HCT116 (cell line): ENCODE results near the gene FAM204A. TPM values are rescaled to one million over a fixed set of nuclear protein-coding genes. Genes with fewer than 3 reads are reported as not detected.

ENCODE experiments used
- ATAC-seq: fragments of 200-7000 bp; cut with Tn5 transposase; 2 replicates; pipeline ENCODE4 v1.9.1; 2020; ENCODE audit warnings: mild to moderate bottlenecking, moderate library complexity
- BruUV-seq: library from RNA; stranded (reverse); fragments of 400-500 nt; replicated peaks from 2 replicates; lab custom pipeline; 2021; lab: Mats Ljungman, UMichigan
- CTCF ChIA-PET: fragments of 300-600 bp; sonication (Branson Sonifier 250); formaldehyde crosslinking; loops from one replicate; lab custom pipeline; 2021; ENCODE audit warnings: antibody characterized with exemption; lab: Charles Lee
- POLR2A ChIA-PET: fragments of 300-600, 350-600 bp; sonication (Branson Sonifier 250); formaldehyde crosslinking; loops from one replicate; lab custom pipeline; 2021; ENCODE audit warnings: antibody characterized with exemption; lab: Charles Lee
- RAD21 ChIA-PET, 2 experiments: fragments of 300-600 bp; sonication (Branson Sonifier 250); formaldehyde crosslinking; loops; one replicate each; lab custom pipeline; 2023; ENCODE audit warnings: low total read pairs in 2 of 2; ENCODE audit not compliant: uncharacterized antibody in 2 of 2, unreplicated experiment in 2 of 2, low non-redundant PET in 1 of 2; lab: Charles Lee
- DNase-seq: peaks from one replicate; pipeline ENCODE4 v3.0.0-alpha.2; 2010; ENCODE audit warnings: low read depth, low spot score
- H2AFZ ChIP-seq: fragments of 200-600 bp; shearing (Covaris generic), sonication (generic); 2 replicates; pipeline ENCODE4 v1.6.1; 2017; ENCODE audit warnings: low read depth, mixed run types, mixed read lengths, antibody characterized with exemption, low read length; ENCODE audit not compliant: poor library complexity, severe bottlenecking
- H3K27ac ChIP-seq: 2 replicates; pipeline ENCODE4 v1.5.1; 2012; ENCODE audit warnings: low read depth, low read length
- H3K27me3 ChIP-seq: fragments of 200-600 bp; sonication (generic); 2 replicates; pipeline ENCODE4 v1.6.1; 2016; ENCODE audit warnings: mixed run types, low read length, mixed read lengths; ENCODE audit not compliant: insufficient read depth
- H3K36me3 ChIP-seq, 2 experiments: fragments of 200-500 bp in 1 of 2; fragments of 200-600 bp in 1 of 2; sonication (Bioruptor generic) in 1 of 2; sonication (generic) in 1 of 2; 2 replicates each; pipeline versions ENCODE4 v1.5.1 to v1.6.1; 2014 to 2016; ENCODE audit warnings: low read length in 2 of 2, inconsistent platforms in 1 of 2, mixed read lengths in 1 of 2, mixed run types in 1 of 2; ENCODE audit not compliant: insufficient read depth in 2 of 2, control insufficient read depth in 1 of 2
- H3K4me1 ChIP-seq, 2 experiments: fragments of 200-600 bp in 1 of 2; sonication (generic) in 1 of 2; 2 replicates each; pipeline versions ENCODE4 v1.5.1 to v1.6.1; 2012 to 2017; ENCODE audit warnings: low read length in 2 of 2, inconsistent platforms in 1 of 2, mild to moderate bottlenecking in 1 of 2, mixed read lengths in 1 of 2, mixed run types in 1 of 2, moderate library complexity in 1 of 2; ENCODE audit not compliant: insufficient read depth in 2 of 2, control insufficient read depth in 1 of 2
- H3K4me2 ChIP-seq: fragments of 200-600 bp; sonication (generic); 2 replicates; pipeline ENCODE4 v1.6.1; 2017; ENCODE audit warnings: mixed run types, low read length, mixed read lengths
- H3K4me3 ChIP-seq, 2 experiments: fragments of 200-600 bp in 1 of 2; sonication (generic) in 1 of 2; replicated peaks in 1 of 2; 2 replicates each; pipeline ENCODE4 v1.5.1; 2011 to 2016; ENCODE audit warnings: low read length in 2 of 2, control low read depth in 1 of 2, low read depth in 1 of 2, mild to moderate bottlenecking in 1 of 2, mixed read lengths in 1 of 2, mixed run types in 1 of 2
- H3K79me2 ChIP-seq: fragments of 200-600 bp; sonication (generic); 2 replicates; pipeline ENCODE4 v1.6.1; 2017; ENCODE audit warnings: mild to moderate bottlenecking, mixed run types, low read length, moderate library complexity, mixed read lengths; ENCODE audit not compliant: insufficient read depth
- H3K9ac ChIP-seq: fragments of 200-600 bp; sonication (generic); 2 replicates; pipeline ENCODE4 v1.6.1; 2016; ENCODE audit warnings: low read length, mixed read lengths
- H3K9me2 ChIP-seq: fragments of 200-600 bp; sonication (generic), shearing (Covaris generic); 2 replicates; pipeline ENCODE4 v1.6.1; 2017; ENCODE audit warnings: mixed run types, mild to moderate bottlenecking, moderate library complexity; ENCODE audit not compliant: insufficient read depth
- H3K9me3 ChIP-seq, 2 experiments: fragments of 200-500 bp in 1 of 2; fragments of 200-600 bp in 1 of 2; sonication (Bioruptor generic) in 1 of 2; sonication (generic) in 1 of 2; 2 replicates each; pipeline ENCODE4 v1.6.1; 2014 to 2017; ENCODE audit warnings: low read length in 2 of 2, mixed read lengths in 2 of 2, inconsistent platforms in 1 of 2, low read depth in 1 of 2, mild to moderate bottlenecking in 1 of 2, mixed run types in 1 of 2, moderate library complexity in 1 of 2; ENCODE audit not compliant: control insufficient read depth in 1 of 2, insufficient read depth in 1 of 2
- H4K20me1 ChIP-seq: fragments of 200-600 bp; sonication (generic), shearing (Covaris generic); 2 replicates; pipeline ENCODE4 v1.6.1; 2017; ENCODE audit warnings: mixed run types, mild to moderate bottlenecking, moderate library complexity; ENCODE audit not compliant: insufficient read depth
- ATF3 ChIP-seq: IDR thresholded peaks from 2 replicates; pipeline ENCODE4 v1.6.1; 2012
- CBX3 ChIP-seq: IDR thresholded peaks from 2 replicates; pipeline ENCODE4 v1.6.1; 2012; ENCODE audit warnings: low read depth
- CTCF ChIP-seq, 3 experiments: fragments of 200-600 bp in 1 of 3; sonication (generic) in 1 of 3; IDR thresholded peaks in 2 of 3; conservative IDR thresholded peaks in 1 of 3; 2 replicates each; pipeline ENCODE4 v1.5.1; 2012 to 2017; ENCODE audit warnings: low read depth in 2 of 3, low read length in 2 of 3, antibody characterized with exemption in 1 of 3, borderline replicate concordance in 1 of 3, control low read depth in 1 of 3, mild to moderate bottlenecking in 1 of 3, mixed read lengths in 1 of 3, mixed run types in 1 of 3, moderate library complexity in 1 of 3; ENCODE audit not compliant: insufficient read depth in 1 of 3
- ELF1 ChIP-seq: IDR thresholded peaks from 2 replicates; pipeline ENCODE4 v1.6.1; 2012; ENCODE audit warnings: low read depth, borderline replicate concordance
- EZH2phosphoT487 ChIP-seq: fragments of 200-600 bp; IDR thresholded peaks from 2 replicates; pipeline ENCODE4 v1.6.1; 2018; ENCODE audit warnings: antibody characterized with exemption, borderline replicate concordance
- FOSL1 ChIP-seq: IDR thresholded peaks from 2 replicates; pipeline ENCODE4 v1.6.1; 2012; ENCODE audit warnings: low read depth
- MAX ChIP-seq: IDR thresholded peaks from 2 replicates; pipeline ENCODE4 v1.6.1; 2012
- POLR2A ChIP-seq: IDR thresholded peaks from 2 replicates; pipeline ENCODE4 v1.7.0; 2011; ENCODE audit warnings: borderline replicate concordance; ENCODE audit not compliant: insufficient read depth, insufficient read length; ENCODE audit errors: extremely low read depth
- POLR2AphosphoS5 ChIP-seq: IDR thresholded peaks from 2 replicates; pipeline ENCODE4 v1.6.1; 2011; ENCODE audit warnings: mild to moderate bottlenecking, low read depth, low read length, moderate library complexity
- RAD21 ChIP-seq: IDR thresholded peaks from 2 replicates; pipeline ENCODE4 v1.6.1; 2012; ENCODE audit warnings: low read depth, mild to moderate bottlenecking
- SIN3A ChIP-seq: IDR thresholded peaks from 2 replicates; pipeline ENCODE4 v1.6.1; 2012; ENCODE audit warnings: low read depth
- SP1 ChIP-seq: IDR thresholded peaks from 2 replicates; pipeline ENCODE4 v1.6.1; 2012; ENCODE audit warnings: low read depth
- SRF ChIP-seq: IDR thresholded peaks from 2 replicates; pipeline ENCODE4 v1.6.1; 2012; ENCODE audit warnings: low read depth
- TCF7L2 ChIP-seq: IDR thresholded peaks from 2 replicates; pipeline ENCODE4 v1.7.0; 2011; ENCODE audit warnings: borderline replicate concordance, inconsistent platforms; ENCODE audit not compliant: insufficient read depth, insufficient read length; ENCODE audit errors: extremely low read depth
- YY1 ChIP-seq: IDR thresholded peaks from 2 replicates; pipeline ENCODE4 v1.6.1; 2011; ENCODE audit warnings: low read length, low read depth, moderate library complexity, mild to moderate bottlenecking; ENCODE audit not compliant: insufficient replicate concordance; ENCODE audit errors: extremely low read depth
- ZBTB33 ChIP-seq: IDR thresholded peaks from 2 replicates; pipeline ENCODE4 v1.6.1; 2011; ENCODE audit warnings: mild to moderate bottlenecking, low read length, moderate library complexity; ENCODE audit not compliant: insufficient replicate concordance; ENCODE audit errors: extremely low read depth
- ZNF274 ChIP-seq: fragments of 200-500 bp; sonication (Bioruptor generic); IDR thresholded peaks from 2 replicates; pipeline ENCODE4 v1.6.1; 2014; ENCODE audit warnings: mild to moderate bottlenecking, low read depth, low read length, inconsistent platforms
- intact Hi-C: fragments of 100-400 bp; cut with micrococcal nuclease; formaldehyde crosslinking; loops from 2 replicates; pipeline ENCODE4 v1.10.0; 2022
- total RNA-seq: library from RNA; stranded (reverse); gene quantifications from one replicate; pipeline ENCODE4 v1.2.1, GENCODE V29; 2021; ENCODE audit not compliant: unreplicated experiment

FAM204A gene
- total RNA-seq, 1 experiment from 2014 or later = 79.5 TPM

GRCh38 chr10:118362103-118362502, 20.0 kb upstream of the FAM204A start:
- ChIA-PET CTCF (no interaction called here), RAD21 (no interaction called here), POLR2A (no interaction called here)
- H3K9me2 ChIP-seq = no peaks in the 10 kb centered on the region
- no peaks in the 10 kb centered on the region for H3K36me3 ChIP-seq
- H3K4me3 ChIP-seq = no peak overlapping the region
- no peaks in the 10 kb centered on the region for H3K27me3 ChIP-seq
- no peak overlapping the region for H3K4me2 ChIP-seq
- H2AFZ ChIP-seq = no peak overlapping the region
- H3K9ac ChIP-seq = no peak overlapping the region
- H3K4me1 ChIP-seq = 0 out of 4 replicates have a peak, but pooled peaks cover 0 to 2% of the 10 kb centered on the region in 2 experiments
- DNase-seq (no peak), ATAC-seq (no peak)
- H4K20me1 ChIP-seq = no peaks in the 10 kb centered on the region
- no peak overlapping the region for H3K27ac ChIP-seq
- H3K79me2 ChIP-seq = no peaks in the 10 kb centered on the region
- peaks cover 0 to 8% of the 10 kb centered on the region in 2 experiments; a peak in 1 of 4 replicates for H3K9me3 ChIP-seq
- intact Hi-C loops = no loop called here
- TF ChIP-seq YY1 (no peak), TCF7L2 (no peak), ZNF274 (no peak), ELF1 (no peak)
- BruUV-seq = no TSS peak

GRCh38 chr10:118358327-118358726, 16.2 kb upstream of the FAM204A start:
- no peaks in the 10 kb centered on the region for H3K4me1 ChIP-seq
- H3K36me3 ChIP-seq = no peaks in the 10 kb centered on the region
- no peak for DNase-seq
- intact Hi-C loops = no loop called here
- H3K27me3 ChIP-seq = no peaks in the 10 kb centered on the region
- BruUV-seq = no TSS peak
- no peak overlapping the region for H2AFZ ChIP-seq
- no peak overlapping the region for H3K27ac ChIP-seq
- no peak for ATAC-seq
- no peaks in the 10 kb centered on the region for H4K20me1 ChIP-seq
- no peak overlapping the region for H3K4me2 ChIP-seq
- ChIA-PET POLR2A (no interaction called here), RAD21 (no interaction called here), CTCF (no interaction called here)
- no peaks in the 10 kb centered on the region for H3K79me2 ChIP-seq
- no peak overlapping the region for H3K4me3 ChIP-seq
- no peaks in the 10 kb centered on the region for H3K9me3 ChIP-seq
- H3K9me2 ChIP-seq = no peaks in the 10 kb centered on the region
- H3K9ac ChIP-seq = no peak overlapping the region
- no peak for TF ChIP-seq EZH2phosphoT487
- TF ChIP-seq POLR2A = no peak
- TF ChIP-seq RAD21 = no peak
- TF ChIP-seq CTCF (IDR thresholded peaks at IDR 0.05 in 2 of 3, conservative IDR thresholded peaks at IDR 0.05 in 1 of 3; ENCODE audit: borderline replicate concordance in 1 of 3, insufficient read depth in 1 of 3, low read depth in 2 of 3, low read length in 2 of 3) = no peak
- TF ChIP-seq SIN3A = no peak
- no peak for TF ChIP-seq ZBTB33
- TF ChIP-seq SP1 = no peak
- no peak for TF ChIP-seq ELF1
- no peak for TF ChIP-seq SRF
- TF ChIP-seq YY1 = no peak
- TF ChIP-seq CBX3 = no peak
- no peak for TF ChIP-seq ZNF274
- no peak for TF ChIP-seq FOSL1
- no peak for TF ChIP-seq TCF7L2
- TF ChIP-seq POLR2AphosphoS5 = no peak
- TF ChIP-seq MAX = no peak
- no peak for TF ChIP-seq ATF3
